ENCODE data around the gene INPP5A. TPM values are rescaled to one million over a fixed set of nuclear protein-coding genes. Genes with fewer than 3 reads are reported as not detected.

The INPP5A gene
- total and polyA plus RNA-seq, 4 donors: 12.4 to 39.9 (median 28.2) TPM

DNA sequence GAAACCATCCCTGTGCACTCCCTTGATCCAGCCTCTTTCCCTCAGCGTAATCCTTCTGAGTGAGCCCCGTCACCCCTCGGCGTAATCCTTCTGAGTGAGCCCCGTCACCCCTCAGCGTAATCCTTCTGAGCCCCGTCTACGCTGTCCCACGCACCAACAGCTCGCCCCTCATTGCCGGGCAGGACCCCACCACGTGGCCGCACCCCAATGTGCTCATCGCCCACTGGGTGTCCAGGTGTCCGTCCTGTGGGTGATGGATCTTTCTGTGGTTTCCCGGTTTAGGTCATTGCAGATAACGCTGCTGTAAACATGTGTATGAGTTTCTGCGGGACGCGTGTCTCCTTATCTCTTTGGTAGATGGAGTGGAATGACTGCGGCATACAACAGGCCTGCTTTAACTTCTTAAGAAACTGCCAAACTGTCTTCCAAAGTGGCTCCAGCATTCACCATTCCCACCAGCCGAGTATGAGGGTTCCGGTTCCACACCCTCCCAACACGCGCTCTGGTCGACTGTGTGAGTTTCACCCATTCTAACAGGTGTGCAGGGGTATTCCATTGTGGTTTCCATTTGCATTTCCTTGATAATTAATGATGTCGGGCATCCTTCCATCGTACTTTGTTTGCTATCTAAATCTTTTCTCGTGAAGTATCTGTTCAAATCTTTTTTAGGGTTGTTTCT is 290.4 kb downstream of the INPP5A start:
- H3K9me3 ChIP-seq (ENCODE audit: control insufficient read depth in 4 of 4, insufficient read depth in 3 of 4, low read length in 3 of 4): no peaks in the 10 kb centered on the region
- DNase-seq (peak in 1 of 3 donors; percentile 0), ATAC-seq (ENCODE audit: insufficient read depth, low FRiP score) (no peak)
- H3K36me3 ChIP-seq (ENCODE audit: control insufficient read depth in 4 of 4, insufficient read depth in 4 of 4, low read length in 4 of 4): no peaks in the 10 kb centered on the region
- no peaks in the 10 kb centered on the region for H3K4me1 ChIP-seq (ENCODE audit: control insufficient read depth in 5 of 5, insufficient read depth in 5 of 5, low read length in 5 of 5)
- no peak overlapping the region for H3K9ac ChIP-seq (ENCODE audit: insufficient read depth in 1 of 2, low read length in 2 of 2)
- 82 to 92% methylated on average over 29 of the region's 29 CpGs for WGBS, 2 donors
- TF ChIP-seq, protein P1, sequence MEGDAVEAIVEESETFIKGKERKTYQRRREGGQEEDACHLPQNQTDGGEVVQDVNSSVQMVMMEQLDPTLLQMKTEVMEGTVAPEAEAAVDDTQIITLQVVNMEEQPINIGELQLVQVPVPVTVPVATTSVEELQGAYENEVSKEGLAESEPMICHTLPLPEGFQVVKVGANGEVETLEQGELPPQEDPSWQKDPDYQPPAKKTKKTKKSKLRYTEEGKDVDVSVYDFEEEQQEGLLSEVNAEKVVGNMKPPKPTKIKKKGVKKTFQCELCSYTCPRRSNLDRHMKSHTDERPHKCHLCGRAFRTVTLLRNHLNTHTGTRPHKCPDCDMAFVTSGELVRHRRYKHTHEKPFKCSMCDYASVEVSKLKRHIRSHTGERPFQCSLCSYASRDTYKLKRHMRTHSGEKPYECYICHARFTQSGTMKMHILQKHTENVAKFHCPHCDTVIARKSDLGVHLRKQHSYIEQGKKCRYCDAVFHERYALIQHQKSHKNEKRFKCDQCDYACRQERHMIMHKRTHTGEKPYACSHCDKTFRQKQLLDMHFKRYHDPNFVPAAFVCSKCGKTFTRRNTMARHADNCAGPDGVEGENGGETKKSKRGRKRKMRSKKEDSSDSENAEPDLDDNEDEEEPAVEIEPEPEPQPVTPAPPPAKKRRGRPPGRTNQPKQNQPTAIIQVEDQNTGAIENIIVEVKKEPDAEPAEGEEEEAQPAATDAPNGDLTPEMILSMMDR (IDR thresholded peaks at IDR 0.05; ENCODE audit: control extremely low read depth, extremely low read depth): no peak
- H3K4me3 ChIP-seq: no peak overlapping the region
- H3K27ac ChIP-seq (ENCODE audit: low read depth in 1 of 2, low read length in 1 of 2): no peak overlapping the region
- H3K27me3 ChIP-seq (ENCODE audit: control insufficient read depth in 3 of 3, insufficient read depth in 3 of 3, low read length in 2 of 3): peaks cover 0 to 29% (median 19%) of the 10 kb centered on the region in 3 donors

DNA sequence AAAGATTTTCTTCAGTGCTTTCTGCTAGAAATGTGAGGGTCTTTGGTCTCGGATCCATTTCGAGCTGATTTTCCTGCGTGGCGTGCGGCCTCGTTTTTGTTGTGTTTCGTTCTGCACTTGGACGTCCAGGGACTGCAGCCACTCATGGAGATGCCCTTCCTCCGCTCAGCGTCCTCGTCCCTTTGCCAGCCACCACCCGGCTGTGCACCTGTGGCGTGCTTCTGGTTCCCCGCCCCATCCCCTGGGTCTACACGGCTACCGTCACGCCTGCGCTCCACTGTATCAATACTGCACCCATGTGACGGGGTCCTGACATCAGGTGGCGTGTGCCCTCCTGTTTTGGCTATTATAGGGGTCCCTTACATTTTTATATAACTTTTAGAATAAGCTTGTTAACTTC is 291.1 kb downstream of the INPP5A start:
- Histone ChIP-seq H3K4me3 (no peak overlapping the region), H3K9me3 (ENCODE audit: control insufficient read depth in 4 of 4, insufficient read depth in 3 of 4, low read length in 3 of 4) (no peaks in the 10 kb centered on the region), H3K27me3 (ENCODE audit: control insufficient read depth in 3 of 3, insufficient read depth in 3 of 3, low read length in 2 of 3) (peaks cover 0 to 36% (median 21%) of the 10 kb centered on the region in 3 donors), H3K27ac (ENCODE audit: low read depth in 1 of 2, low read length in 1 of 2) (no peak overlapping the region), H3K9ac (ENCODE audit: insufficient read depth in 1 of 2, low read length in 2 of 2) (no peak overlapping the region), H3K36me3 (ENCODE audit: control insufficient read depth in 4 of 4, insufficient read depth in 4 of 4, low read length in 4 of 4) (no peaks in the 10 kb centered on the region), H3K4me1 (ENCODE audit: control insufficient read depth in 5 of 5, insufficient read depth in 5 of 5, low read length in 5 of 5) (no peaks in the 10 kb centered on the region)
- TF ChIP-seq, protein P1 (IDR thresholded peaks at IDR 0.05; ENCODE audit: control extremely low read depth, extremely low read depth): no peak
- WGBS, 2 donors: 92 to 95% methylated on average over 20 of the region's 20 CpGs
- DNase-seq (no peak), ATAC-seq (ENCODE audit: insufficient read depth, low FRiP score) (no peak)

DNA sequence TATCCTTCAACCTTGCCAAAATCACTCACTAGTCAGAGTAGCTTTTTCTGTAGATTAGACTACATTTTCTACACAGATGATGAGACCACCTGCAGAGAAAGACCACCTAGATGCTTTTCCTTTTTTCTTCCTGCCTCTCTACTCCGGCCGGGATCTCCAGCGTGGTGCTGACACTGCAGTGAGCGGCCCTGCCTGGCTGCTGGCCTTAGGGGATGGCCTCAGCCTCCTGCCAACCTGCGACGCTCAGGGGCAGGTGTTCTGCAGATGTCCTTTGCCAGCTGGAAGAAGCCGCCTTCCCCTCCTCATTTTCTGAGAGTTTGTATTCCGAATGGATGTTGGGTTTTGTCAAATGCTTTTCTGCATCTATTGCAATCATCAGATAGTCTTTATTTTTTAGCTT is 291.8 kb downstream of the INPP5A start:
- Histone ChIP-seq H3K4me1 (ENCODE audit: control insufficient read depth in 5 of 5, insufficient read depth in 5 of 5, low read length in 5 of 5) (no peaks in the 10 kb centered on the region), H3K9ac (ENCODE audit: insufficient read depth in 1 of 2, low read length in 2 of 2) (no peak overlapping the region), H3K36me3 (ENCODE audit: control insufficient read depth in 4 of 4, insufficient read depth in 4 of 4, low read length in 4 of 4) (no peaks in the 10 kb centered on the region), H3K4me3 (no peak overlapping the region), H3K9me3 (ENCODE audit: control insufficient read depth in 4 of 4, insufficient read depth in 3 of 4, low read length in 3 of 4) (no peaks in the 10 kb centered on the region), H3K27ac (ENCODE audit: low read depth in 1 of 2, low read length in 1 of 2) (no peak overlapping the region), H3K27me3 (ENCODE audit: control insufficient read depth in 3 of 3, insufficient read depth in 3 of 3, low read length in 2 of 3) (peaks cover 2 to 40% (median 21%) of the 10 kb centered on the region in 3 donors)
- ATAC-seq (ENCODE audit: insufficient read depth, low FRiP score): no peak
- TF ChIP-seq, protein P1 (IDR thresholded peaks at IDR 0.05; ENCODE audit: control extremely low read depth, extremely low read depth): no peak
- DNase-seq: no peak
- WGBS, 2 donors: 77 to 88% methylated on average over 8 of the region's 8 CpGs
